Fibroblast of skin of left quadriceps (primary cell): ENCODE measurements around the gene THADA.

Experiments used
- DNase-seq, 2 experiments: peaks; one replicate each; pipeline ENCODE4 v3.0.0-alpha.2; 2013; ENCODE audit warnings: low read depth in 2 of 2

THADA gene

GRCh38 chr2:43355399-43355798 lies 240.4 kb downstream of the THADA start:
- DNase-seq: no peak

GRCh38 chr2:43349904-43350303 lies 245.9 kb downstream of the THADA start:
- peak in 1 of 2 experiments; percentile 25 for DNase-seq

- peak; percentile 82 to 84 for DNase-seq
Observed at GRCh38 chr2:43348908-43349661, 246.8 kb downstream of the THADA start.

GRCh38 chr2:43347746-43348145 lies 248.1 kb downstream of the THADA start:
- no peak for DNase-seq

GRCh38 chr2:43346602-43347567 lies 249.0 kb downstream of the THADA start:
- DNase-seq: no peak

GRCh38 chr2:43345872-43346271 lies 250.0 kb downstream of the THADA start:
- no peak for DNase-seq

GRCh38 chr2:43345391-43345813 lies 250.4 kb downstream of the THADA start:
- DNase-seq: no peak

GRCh38 chr2:43344868-43345373 lies 250.9 kb downstream of the THADA start:
- DNase-seq: no peak

- DNase-seq: peak; percentile 82 to 85
Observed at GRCh38 chr2:43343573-43344304, 252.1 kb downstream of the THADA start.

GRCh38 chr2:43341959-43342757 lies 253.7 kb downstream of the THADA start:
- DNase-seq: no peak

GRCh38 chr2:43340945-43341356 lies 254.9 kb downstream of the THADA start:
- peak in 1 of 2 experiments; percentile 66 for DNase-seq

- no peak for DNase-seq
Observed at GRCh38 chr2:43340066-43340465, 255.8 kb downstream of the THADA start.

- no peak for DNase-seq
Observed at GRCh38 chr2:43333656-43334144, 262.1 kb downstream of the THADA start.

GRCh38 chr2:43333101-43333655 lies 262.7 kb downstream of the THADA start:
- DNase-seq: no peak

- no peak for DNase-seq
Observed at GRCh38 chr2:43332653-43333052, 263.2 kb downstream of the THADA start.

- no peak for DNase-seq
Observed at GRCh38 chr2:43331422-43331821, 264.4 kb downstream of the THADA start.

- no peak for DNase-seq
Observed at GRCh38 chr2:43329637-43330036, 266.2 kb downstream of the THADA start.

GRCh38 chr2:43328832-43329231 lies 267.0 kb downstream of the THADA start:
- DNase-seq: peak in 1 of 2 experiments; percentile 58

- no peak for DNase-seq
Observed at GRCh38 chr2:43328133-43328532, 267.7 kb downstream of the THADA start.

- no peak for DNase-seq
Observed at GRCh38 chr2:43327119-43327518, 268.7 kb downstream of the THADA start.
